Hypothalamus (tissue), 51 donors: ENCODE results near the gene DIPK1B.
A peak's percentile ranks its signal among the peaks of the same experiment; 100 is the strongest.

Experiments
- DNase-seq, 51 donors: peaks; one replicate each; lab custom pipeline; 2025; lab: John Stamatoyannopoulos, UW

Gene DIPK1B

GRCh38 chr9:136685790-136686533 is 26.4 kb upstream of the DIPK1B start:
- no peak for DNase-seq

DNA sequence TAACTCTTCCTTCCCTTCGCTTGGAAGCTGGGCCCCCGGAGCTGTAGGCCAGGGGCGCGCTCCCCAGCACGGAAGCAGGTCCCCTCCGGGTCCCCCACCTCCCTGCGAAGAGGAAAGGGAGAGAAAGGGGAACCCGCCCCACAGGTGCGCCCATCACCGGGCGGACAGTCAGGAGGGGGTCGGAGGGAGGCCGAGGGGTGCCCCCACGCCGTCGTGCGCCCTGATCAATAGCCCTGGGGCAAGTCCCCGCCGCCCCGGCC is 25.9 kb upstream of the DIPK1B start:
- DNase-seq = no peak

- peak in 19 of 51 donors; percentile 8 to 54 (median 33) for DNase-seq
Measured at GRCh38 chr9:136686794-136687711, 25.3 kb upstream of the DIPK1B start, which contains the start of gene AGPAT2. TSS of gene AGPAT2 (minus strand) at chr9:136687457. CDS start at chr9:136687357, 100 bp downstream.

DNA sequence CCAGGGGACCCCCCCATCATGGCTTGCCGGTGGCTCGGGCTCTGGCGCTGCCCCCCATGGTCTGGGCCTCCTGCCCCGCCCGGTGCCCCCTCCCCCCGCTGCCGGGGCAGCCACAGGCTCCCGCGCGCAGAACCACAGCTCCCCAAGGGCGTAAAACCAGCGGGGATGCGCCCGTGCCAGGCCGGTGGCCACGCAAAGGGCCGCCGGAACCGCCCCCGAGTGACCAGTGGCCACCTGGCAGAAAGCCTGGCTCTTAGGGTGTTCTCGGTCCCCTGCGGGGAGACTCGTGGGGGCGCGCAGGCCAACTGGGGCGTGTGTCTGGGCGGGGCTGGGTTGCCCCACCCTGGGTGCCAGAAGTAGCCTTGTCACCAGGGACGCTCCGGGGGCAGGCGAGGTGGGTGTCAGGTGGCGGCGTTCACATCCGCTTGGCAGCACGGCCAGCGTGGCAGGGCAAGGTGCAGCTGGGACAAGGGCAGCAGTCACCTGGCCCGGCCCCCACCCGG is 24.6 kb upstream of the DIPK1B start:
- DNase-seq = no peak

- DNase-seq = no peak
Measured at GRCh38 chr9:136688274-136689107, 23.9 kb upstream of the DIPK1B start.

- DNase-seq = no peak
Measured at GRCh38 chr9:136689108-136689460, 23.3 kb upstream of the DIPK1B start.

GRCh38 chr9:136690104-136690805 is 22.1 kb upstream of the DIPK1B start:
- DNase-seq = no peak

- DNase-seq = no peak
Measured at GRCh38 chr9:136690806-136691261, 21.5 kb upstream of the DIPK1B start.

GRCh38 chr9:136691316-136692184 is 20.8 kb upstream of the DIPK1B start:
- DNase-seq = no peak

DNA sequence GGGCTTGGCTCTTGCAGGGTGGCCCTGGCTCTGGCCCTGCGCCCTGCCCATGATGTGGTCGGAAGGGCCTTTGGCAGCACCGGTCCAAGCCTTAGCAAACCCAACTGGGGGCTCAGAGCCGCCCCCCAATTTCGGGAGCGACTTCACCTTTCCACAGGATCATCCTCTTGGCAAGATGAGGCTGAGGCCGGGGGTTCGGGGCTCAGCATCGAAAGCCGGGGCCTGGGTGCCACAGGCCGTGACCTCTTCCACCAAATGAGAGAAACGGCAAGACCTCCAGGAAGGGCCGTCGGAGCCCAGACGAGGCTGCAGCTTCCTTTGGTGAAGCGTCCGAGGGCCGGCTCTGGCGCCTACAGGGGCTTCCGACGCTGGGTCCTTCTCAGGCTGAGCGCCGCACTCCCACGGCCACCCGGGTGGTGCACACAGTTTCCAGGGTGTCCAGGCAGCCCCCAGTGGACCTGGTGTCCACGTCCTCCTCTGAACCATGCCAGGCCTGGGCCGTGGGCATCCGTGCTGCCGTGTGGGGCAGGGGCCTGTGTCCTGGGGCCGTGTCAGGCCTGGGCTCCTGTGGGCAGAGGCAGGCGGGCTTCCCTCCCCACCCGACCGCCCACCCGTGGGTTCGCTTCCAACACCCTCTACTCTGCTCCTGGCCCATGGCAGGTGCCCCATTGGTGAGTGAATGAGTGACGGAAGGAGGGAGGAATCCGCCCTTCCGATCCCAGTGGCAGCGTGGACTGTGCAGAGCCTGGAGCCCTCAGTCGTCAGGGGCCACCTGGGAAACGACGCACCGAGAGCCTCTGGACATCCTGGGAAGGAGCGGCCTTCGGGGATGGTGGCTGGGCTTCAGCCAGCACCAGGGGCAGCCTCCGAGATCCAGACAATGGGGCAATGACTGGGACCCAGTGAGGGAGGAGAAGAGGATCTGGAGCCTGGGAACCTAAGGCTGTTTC is 19.9 kb upstream of the DIPK1B start:
- DNase-seq = no peak

- no peak for DNase-seq
Measured at GRCh38 chr9:136693135-136693489, 19.3 kb upstream of the DIPK1B start.

DNA sequence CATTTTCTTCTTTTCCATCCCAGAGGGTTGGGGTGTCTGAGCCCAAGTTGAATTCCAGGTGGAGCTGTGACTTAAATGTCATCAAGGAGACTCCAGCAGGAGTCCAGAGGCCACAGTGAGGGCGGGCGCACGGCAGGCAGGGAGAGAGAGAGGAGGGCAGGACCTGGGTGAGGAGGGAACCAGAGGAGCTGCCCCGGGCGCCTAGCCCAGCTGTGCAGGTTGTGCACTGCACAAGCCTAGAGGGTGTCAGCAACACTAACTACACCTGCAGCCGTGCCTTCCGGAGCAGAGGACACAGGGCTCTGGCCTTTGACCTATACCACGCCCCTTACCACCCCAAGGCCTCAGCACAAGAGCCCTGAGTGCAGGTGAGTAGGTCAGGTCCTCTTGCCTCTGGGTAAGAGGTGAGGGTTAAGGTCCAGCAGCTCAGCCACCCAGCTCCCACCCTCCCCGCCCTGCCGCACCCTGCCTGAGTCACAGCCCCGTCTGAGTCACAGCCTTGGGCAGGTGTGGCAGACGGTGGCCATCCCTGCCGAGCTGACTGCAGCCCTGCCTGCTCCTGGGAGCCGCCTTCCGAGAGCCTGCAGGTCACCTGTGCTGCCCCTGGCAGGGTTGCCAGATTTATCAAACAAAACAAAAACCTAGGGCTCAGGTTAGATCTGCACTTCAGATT is 18.7 kb upstream of the DIPK1B start:
- no peak for DNase-seq

DNA sequence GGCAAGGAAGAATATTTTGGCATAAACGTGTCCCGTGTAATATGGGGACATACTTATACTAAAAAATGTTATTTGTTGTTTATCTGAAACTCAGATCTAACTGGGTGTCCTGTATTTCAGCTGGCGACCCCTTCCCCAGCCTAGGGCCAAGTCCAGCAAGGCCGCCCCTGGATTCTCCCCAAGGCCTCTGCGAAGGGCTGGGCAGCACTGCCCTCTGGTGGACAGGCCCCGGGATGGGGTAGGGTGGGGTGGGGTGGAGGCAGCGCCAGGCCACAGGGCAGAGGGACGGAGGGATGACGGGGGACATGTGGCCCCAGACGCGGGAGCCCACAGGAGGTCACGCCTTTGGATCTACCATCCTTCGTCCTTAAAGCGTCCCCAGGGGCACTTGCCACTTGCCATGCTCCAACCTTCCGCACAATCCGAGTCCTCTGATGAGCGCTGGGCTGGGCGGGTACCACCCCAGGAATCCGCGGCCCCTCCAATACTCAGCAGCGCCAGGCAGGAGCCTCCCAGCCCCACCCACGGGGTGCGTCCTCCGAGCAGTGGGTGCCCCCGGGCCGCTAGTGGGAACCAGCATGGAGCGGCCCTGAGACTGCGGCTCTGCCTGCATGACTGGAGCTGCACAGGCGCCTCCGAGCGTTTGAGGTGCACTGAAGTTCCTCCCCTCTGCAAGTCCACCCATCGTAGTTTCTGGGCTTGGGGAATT is 18.1 kb upstream of the DIPK1B start:
- DNase-seq = peak in 8 of 51 donors; percentile 12 to 43 (median 22)

- DNase-seq = no peak
Measured at GRCh38 chr9:136694872-136695247, 17.5 kb upstream of the DIPK1B start.

GRCh38 chr9:136695435-136695895 is 16.9 kb upstream of the DIPK1B start:
- no peak for DNase-seq

DNA sequence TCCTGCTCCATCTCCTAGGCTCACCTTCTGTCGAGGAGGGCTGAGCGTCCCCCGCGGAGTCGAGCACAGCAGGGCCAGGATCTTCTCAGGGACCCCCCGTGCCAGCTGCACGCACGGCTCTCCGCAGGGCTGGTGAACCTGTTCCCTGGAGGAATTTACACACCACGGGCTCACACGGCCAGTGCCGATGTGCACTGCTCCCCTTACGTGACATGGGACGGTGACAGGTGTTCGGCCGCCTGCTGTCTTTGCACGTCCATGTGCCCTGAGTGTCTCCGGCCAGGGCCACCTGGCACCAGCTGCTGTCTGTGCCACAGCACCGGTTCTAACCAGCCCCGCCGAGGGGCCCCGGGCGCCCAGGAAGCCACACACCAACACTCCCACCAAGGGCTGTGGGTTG is 16.4 kb upstream of the DIPK1B start:
- DNase-seq = no peak

DNA sequence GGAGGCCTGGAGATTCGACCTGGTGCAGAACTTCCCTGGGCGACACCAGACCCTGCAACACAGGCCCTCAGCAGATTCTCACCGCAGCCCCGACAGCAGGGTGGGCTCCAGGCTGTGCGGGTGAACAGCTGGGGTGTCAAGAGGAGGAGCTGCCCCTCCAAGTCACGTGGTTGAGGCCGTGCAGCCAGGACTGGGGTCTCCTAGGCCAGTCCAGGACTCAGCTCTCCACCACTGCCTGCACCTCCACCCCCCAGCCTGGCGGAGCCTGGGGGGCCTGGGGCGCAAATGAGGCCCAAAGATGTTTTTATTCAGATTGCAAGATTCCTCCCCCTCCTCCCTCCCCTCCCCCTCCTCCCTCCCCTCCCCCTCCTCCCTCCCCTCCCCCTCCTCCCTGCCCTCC is 15.9 kb upstream of the DIPK1B start:
- no peak for DNase-seq
